Esophagus muscularis mucosa (tissue), 2 donors: ENCODE measurements around the gene RGMA.

ENCODE experiments used
- POLR2A ChIP-seq: fragments of 450-650 bp; IDR thresholded peaks from one replicate; pipeline ENCODE4 v1.6.1; 2017; ENCODE audit warnings: antibody characterized with exemption, moderate library complexity, mild to moderate bottlenecking, low read depth
- POLR2AphosphoS5 ChIP-seq, 2 donors: sonication (generic); formaldehyde crosslinking; IDR thresholded peaks; one replicate each; pipeline ENCODE4 v1.6.1; 2017; ENCODE audit warnings: antibody characterized with exemption in 2 of 2

DNA sequence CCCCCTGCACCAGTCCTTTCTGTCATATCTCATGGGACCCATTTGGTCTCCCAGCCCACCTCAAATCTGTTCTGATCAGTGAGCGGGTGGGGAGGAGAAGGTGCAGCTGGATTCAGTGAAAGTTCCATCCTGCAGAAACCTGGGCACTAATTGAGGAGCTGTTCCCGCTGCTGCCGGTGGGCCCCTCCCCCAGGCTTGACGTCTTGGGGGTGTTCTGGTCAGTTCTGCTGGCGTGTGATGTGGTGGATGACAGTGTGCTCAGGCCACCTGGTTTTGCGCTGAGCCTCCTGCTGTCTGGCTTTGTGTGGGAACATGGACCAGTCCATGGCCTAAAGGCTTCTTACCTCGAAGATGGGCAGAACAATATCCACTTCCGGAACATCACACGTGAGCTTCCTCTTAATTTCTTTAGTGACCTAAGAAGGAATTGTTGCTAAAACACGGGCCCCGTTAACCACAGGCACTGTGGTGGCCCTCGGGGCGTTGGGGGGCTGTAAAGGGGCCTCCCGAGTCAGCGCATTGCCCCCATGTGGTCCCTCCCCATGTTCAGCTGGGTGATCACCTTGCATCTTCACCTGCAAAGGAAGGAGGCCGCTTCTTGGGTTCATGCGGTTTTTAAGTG is 59.7 kb downstream of the RGMA start:
- no peak for TF ChIP-seq POLR2A
- TF ChIP-seq POLR2AphosphoS5 (IDR thresholded peaks at IDR 0.05), result peak in 1 of 2 donors; percentile 33
